LNCAP (cell line): ENCODE results near the gene SLC39A9.

Experiments used
- TF ChIP-seq, protein P1 (sequence below): fragments of 450-650 bp; IDR thresholded peaks from 2 replicates; pipeline ENCODE4 v1.5.1; 2017; ENCODE audit warnings: mild to moderate bottlenecking

The SLC39A9 gene

GRCh38 chr14:69483765-69484443 lies 85.4 kb downstream of the SLC39A9 start:
- TF ChIP-seq, protein P1, sequence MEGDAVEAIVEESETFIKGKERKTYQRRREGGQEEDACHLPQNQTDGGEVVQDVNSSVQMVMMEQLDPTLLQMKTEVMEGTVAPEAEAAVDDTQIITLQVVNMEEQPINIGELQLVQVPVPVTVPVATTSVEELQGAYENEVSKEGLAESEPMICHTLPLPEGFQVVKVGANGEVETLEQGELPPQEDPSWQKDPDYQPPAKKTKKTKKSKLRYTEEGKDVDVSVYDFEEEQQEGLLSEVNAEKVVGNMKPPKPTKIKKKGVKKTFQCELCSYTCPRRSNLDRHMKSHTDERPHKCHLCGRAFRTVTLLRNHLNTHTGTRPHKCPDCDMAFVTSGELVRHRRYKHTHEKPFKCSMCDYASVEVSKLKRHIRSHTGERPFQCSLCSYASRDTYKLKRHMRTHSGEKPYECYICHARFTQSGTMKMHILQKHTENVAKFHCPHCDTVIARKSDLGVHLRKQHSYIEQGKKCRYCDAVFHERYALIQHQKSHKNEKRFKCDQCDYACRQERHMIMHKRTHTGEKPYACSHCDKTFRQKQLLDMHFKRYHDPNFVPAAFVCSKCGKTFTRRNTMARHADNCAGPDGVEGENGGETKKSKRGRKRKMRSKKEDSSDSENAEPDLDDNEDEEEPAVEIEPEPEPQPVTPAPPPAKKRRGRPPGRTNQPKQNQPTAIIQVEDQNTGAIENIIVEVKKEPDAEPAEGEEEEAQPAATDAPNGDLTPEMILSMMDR = no peak

GRCh38 chr14:69484444-69485314 lies 86.2 kb downstream of the SLC39A9 start, which contains the start of gene PLEKHD1:
Gene PLEKHD1, plus strand, starts transcription at chr14:69484728. Its CDS starts 238 bp downstream, at chr14:69484966.
- TF ChIP-seq, protein P1 = no peak

- TF ChIP-seq, protein P1 = no peak
Observed at GRCh38 chr14:69485315-69485660, 86.8 kb downstream of the SLC39A9 start.

GRCh38 chr14:69485701-69486100 lies 87.2 kb downstream of the SLC39A9 start:
- TF ChIP-seq, protein P1 = no peak

DNA sequence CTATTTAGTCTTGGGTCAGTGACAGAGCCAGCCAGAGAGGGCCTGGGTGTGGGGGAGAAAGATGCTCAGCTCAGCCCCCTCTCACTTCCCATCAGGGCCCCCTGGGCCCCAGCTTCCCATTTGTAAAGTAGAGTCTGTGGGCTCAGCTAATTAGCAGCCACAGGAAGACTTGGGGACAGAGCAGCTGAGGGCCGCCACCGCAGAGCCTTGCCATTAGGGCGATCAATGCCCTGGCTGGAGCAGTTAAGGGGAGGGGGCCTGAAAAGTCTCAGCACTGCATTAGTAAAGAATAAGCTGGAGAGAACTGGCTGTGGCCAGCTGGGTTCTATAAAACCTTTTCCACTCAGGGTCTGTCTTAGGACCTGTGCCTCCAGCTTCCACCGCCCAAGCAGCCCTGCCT lies 88.7 kb downstream of the SLC39A9 start:
- TF ChIP-seq, protein P1 = no peak

DNA sequence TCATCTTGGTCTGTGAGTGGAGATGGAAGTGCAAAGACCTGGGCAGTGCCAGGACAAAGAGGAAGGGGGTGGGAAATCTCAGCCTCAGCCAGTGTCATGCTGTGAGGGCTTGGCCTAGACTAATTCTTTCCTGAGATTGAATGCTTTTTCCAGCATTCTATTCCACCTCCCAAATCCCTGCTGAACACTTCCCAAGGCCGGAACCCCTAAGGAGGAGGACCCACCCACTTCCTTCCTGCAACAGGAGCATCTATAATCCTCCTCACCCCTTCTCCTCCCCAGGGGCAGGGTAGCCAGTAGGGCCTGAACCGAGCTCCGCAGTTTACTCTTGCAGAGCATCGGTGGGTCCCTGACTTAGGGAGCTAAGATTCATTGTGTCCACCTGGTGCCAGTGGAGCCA lies 89.3 kb downstream of the SLC39A9 start:
- TF ChIP-seq, protein P1 = no peak

GRCh38 chr14:69489495-69489894 lies 91.0 kb downstream of the SLC39A9 start:
- TF ChIP-seq, protein P1 = no peak
